HepG2 (cell line): ENCODE results near the gene AP4M1. TPM values are rescaled to one million over a fixed set of nuclear protein-coding genes. Genes with fewer than 3 reads are reported as not detected.

ENCODE experiments used
- ATAC-seq: fragments of 200-7000 bp; cut with Tn5 transposase; 3 replicates; pipeline ENCODE4 v1.9.1; 2020; ENCODE audit warnings: mild to moderate bottlenecking, moderate library complexity
- BruUV-seq: library from RNA; stranded (reverse); fragments of 400-500 nt; replicated peaks from 2 replicates; lab custom pipeline; 2021; lab: Mats Ljungman, UMichigan
- CTCF ChIA-PET: fragments of 300-600 bp; formaldehyde crosslinking; extraction: SDS; loops from one replicate; lab custom pipeline; 2021; ENCODE audit warnings: low total read pairs, inconsistent platforms, low intra/inter-chr PET ratio; lab: Yijun Ruan, JAX
- POLR2A ChIA-PET: fragments of 350-600 bp; sonication (Branson Sonifier 250); formaldehyde crosslinking; loops from one replicate; lab custom pipeline; 2020; ENCODE audit warnings: antibody characterized with exemption, inconsistent platforms; lab: Yijun Ruan, JAX
- DNase-seq: peaks from one replicate; pipeline ENCODE4 v3.0.0-alpha.2; 2015; ENCODE audit warnings: low spot score
- FAIRE-seq: peaks from 3 replicates; lab custom pipeline; 2011; peaks lifted over from hg19 to GRCh38; lab: Jason Lieb, UNC
- H2AFZ ChIP-seq: one replicate; pipeline ENCODE4 v1.6.1; 2011; ENCODE audit warnings: low read length, inconsistent platforms
- H3K27ac ChIP-seq: fragments of 300-600 bp; 3 replicates; pipeline ENCODE4 v1.8.0; 2011; ENCODE audit warnings: mixed run types, mild to moderate bottlenecking, mixed read lengths, low read length, inconsistent platforms; ENCODE audit not compliant: insufficient read depth; ENCODE audit errors: extremely low read length
- H3K27me3 ChIP-seq, 2 experiments: fragments of 200-600 bp in 1 of 2; 2 replicates in 1 of 2; 3 replicates in 1 of 2; pipeline versions ENCODE4 v1.6.0 to v1.8.0; 2011; ENCODE audit warnings: low read length in 2 of 2, mild to moderate bottlenecking in 2 of 2, moderate library complexity in 2 of 2, inconsistent platforms in 1 of 2; ENCODE audit not compliant: insufficient read depth in 2 of 2, control insufficient read depth in 1 of 2
- H3K36me3 ChIP-seq, 2 experiments: fragments of 200-600 bp in 1 of 2; replicated peaks in 1 of 2; 2 replicates in 1 of 2; 3 replicates in 1 of 2; pipeline versions ENCODE4 v1.5.1 to v1.8.0; 2011; ENCODE audit warnings: low read length in 2 of 2, inconsistent platforms in 1 of 2; ENCODE audit not compliant: insufficient read depth in 2 of 2, control insufficient read depth in 1 of 2
- H3K4me1 ChIP-seq: 2 replicates; pipeline ENCODE4 v1.5.1; 2012; ENCODE audit warnings: low read length, inconsistent platforms; ENCODE audit not compliant: insufficient read depth
- H3K4me2 ChIP-seq: 2 replicates; pipeline ENCODE4 v1.6.0; 2011; ENCODE audit warnings: low read depth, low read length, inconsistent platforms
- H3K4me3 ChIP-seq, 3 experiments: fragments of 200-600 bp in 1 of 3; sonication (generic), shearing (Covaris generic) in 1 of 3; replicated peaks in 1 of 3; 2 replicates each; pipeline ENCODE4 v1.5.1; 2011 to 2016; ENCODE audit warnings: low read length in 3 of 3, inconsistent platforms in 2 of 3, low read depth in 2 of 3, mild to moderate bottlenecking in 2 of 3, control low read depth in 1 of 3, mixed read lengths in 1 of 3; ENCODE audit not compliant: insufficient read depth in 1 of 3
- H3K79me2 ChIP-seq: one replicate; pipeline ENCODE4 v1.6.1; 2011; ENCODE audit warnings: low read length, inconsistent platforms; ENCODE audit not compliant: insufficient read depth
- H3K9ac ChIP-seq: 2 replicates; pipeline ENCODE4 v1.6.0; 2011; ENCODE audit warnings: mild to moderate bottlenecking, low read depth, low read length, inconsistent platforms; ENCODE audit not compliant: insufficient read depth
- H3K9me3 ChIP-seq: 2 replicates; pipeline ENCODE4 v1.5.1; 2012; ENCODE audit warnings: mild to moderate bottlenecking, low read length
- H4K20me1 ChIP-seq: 2 replicates; pipeline ENCODE4 v1.6.0; 2011; ENCODE audit warnings: inconsistent platforms, mild to moderate bottlenecking, low read length, moderate library complexity; ENCODE audit not compliant: insufficient read depth
- GATA4 ChIP-seq: sonication (generic); IDR thresholded peaks from 2 replicates; pipeline ENCODE4 v1.6.1; 2016; ENCODE audit warnings: antibody characterized with exemption, low read depth, borderline replicate concordance
- JUND ChIP-seq: sonication (generic); formaldehyde crosslinking; IDR thresholded peaks from 2 replicates; pipeline ENCODE4 v1.8.0; 2022; ENCODE audit warnings: mild to moderate bottlenecking, missing genetic modification reagents
- KDM3A ChIP-seq: IDR thresholded peaks from 2 replicates; pipeline ENCODE4 v1.6.1; 2018; ENCODE audit warnings: low read depth, missing compliant biosample characterization
- KMT2A ChIP-seq: sonication (generic); formaldehyde crosslinking; IDR thresholded peaks from 2 replicates; pipeline ENCODE4 v1.4.0; 2020; ENCODE audit warnings: missing genetic modification reagents
- NFRKB ChIP-seq: fragments of 450-650 bp; IDR thresholded peaks from 2 replicates; pipeline ENCODE4 v1.6.1; 2017
- PCBP2 ChIP-seq: fragments of 200-400 bp; formaldehyde crosslinking; optimal IDR thresholded peaks from 2 replicates; pipeline ENCODE3; 2018; ENCODE audit warnings: low read length, low read depth; ENCODE audit not compliant: poor library complexity, severe bottlenecking
- RORA ChIP-seq: sonication (generic); formaldehyde crosslinking; IDR thresholded peaks from 2 replicates; pipeline ENCODE4 v1.5.0; 2020; ENCODE audit warnings: mild to moderate bottlenecking, missing genetic modification reagents, moderate library complexity
- SETDB1 ChIP-seq: sonication (generic); formaldehyde crosslinking; IDR thresholded peaks from 2 replicates; pipeline ENCODE4 v1.5.1; 2020; ENCODE audit warnings: missing genetic modification reagents, mild to moderate bottlenecking, borderline replicate concordance
- YY1 ChIP-seq: IDR thresholded peaks from 2 replicates; pipeline ENCODE4 v1.6.1; 2011; ENCODE audit warnings: low read length, low read depth, moderate library complexity, mild to moderate bottlenecking; ENCODE audit not compliant: insufficient read depth, insufficient replicate concordance
- ZNF101 ChIP-seq: sonication (generic); formaldehyde crosslinking; IDR thresholded peaks from 2 replicates; pipeline ENCODE4 v1.4.0; 2020; ENCODE audit warnings: mild to moderate bottlenecking, low read depth, missing genetic modification reagents, borderline replicate concordance
- ZNF205 ChIP-seq: IDR thresholded peaks from 2 replicates; pipeline ENCODE4 v1.6.1; 2018; ENCODE audit warnings: missing biosample characterization, missing genetic modification reagents
- ZNF343 ChIP-seq: sonication (generic); formaldehyde crosslinking; IDR thresholded peaks from 2 replicates; pipeline ENCODE4 v1.4.0; 2020; ENCODE audit warnings: mild to moderate bottlenecking, missing genetic modification reagents
- ZNF367 ChIP-seq: sonication (generic); formaldehyde crosslinking; IDR thresholded peaks from 2 replicates; pipeline ENCODE4 v1.4.0; 2020; ENCODE audit warnings: missing genetic modification reagents, borderline replicate concordance
- ZNF629 ChIP-seq: sonication (generic); formaldehyde crosslinking; conservative IDR thresholded peaks from 2 replicates; pipeline ENCODE4 v1.5.0; 2020; ENCODE audit warnings: missing genetic modification reagents
- ZSCAN9 ChIP-seq: IDR thresholded peaks from 2 replicates; pipeline ENCODE4 v1.6.1; 2016; ENCODE audit warnings: borderline replicate concordance
- WGBS: methylation state at CpG from one replicate; pipeline ENCODE4 v1.1.6; 2017; ENCODE audit warnings: low lambda C conversion rate; 5-methylcytosine and 5-hydroxymethylcytosine counted together
- in situ Hi-C: cut with HindIII; loops from 2 replicates; pipeline ENCODE4 v1.10.0; 2017; ENCODE audit warnings: low pct_unique_long_range_greater_than_20kb; ENCODE audit not compliant: extremely low pct_ligation_motif_present
- intact Hi-C: fragments of 100-400 bp; cut with micrococcal nuclease; formaldehyde crosslinking; loops from one replicate; pipeline ENCODE4 v1.10.0; 2022; ENCODE audit not compliant: unreplicated experiment
- polyA plus RNA-seq, 8 experiments: library from polyadenylated mRNA; depleted of rRNA in 3 of 8; stranded (reverse) in 7 of 8; unstranded in 1 of 8; fragments of >200 nt; fragmentation: Illumina TruSeq in 4 of 8; extraction: Trizol in 4 of 8; gene quantifications; 2 replicates each; pipeline versions ENCODE4 v1.2.1 to v1.2.3, GENCODE V29; 2011 to 2016; ENCODE audit warnings: low read depth in 4 of 8, missing spikeins in 1 of 8, mixed read lengths in 1 of 8; ENCODE audit not compliant: insufficient read depth in 1 of 8
- total RNA-seq, 5 experiments: library from RNA; depleted of rRNA; stranded (reverse); fragments of >200 nt; fragmentation: Illumina TruSeq; extraction: Trizol; gene quantifications; 2 replicates each; pipeline ENCODE4 v1.2.3, GENCODE V29; 2016; ENCODE audit warnings: low read depth in 1 of 5
- TF ChIP-seq, protein P1 (sequence below): sonication (generic); formaldehyde crosslinking; IDR thresholded peaks from 2 replicates; pipeline ENCODE4 v1.8.0; 2022; ENCODE audit warnings: mild to moderate bottlenecking, missing genetic modification reagents; ENCODE audit not compliant: insufficient replicate concordance
- TF ChIP-seq, protein P2 (sequence below): sonication (generic); formaldehyde crosslinking; IDR thresholded peaks from 2 replicates; pipeline ENCODE4 v1.4.0; 2020; ENCODE audit warnings: missing genetic modification reagents

Gene AP4M1
- total and polyA plus RNA-seq, 2 of the 13 experiments (the other 11 are each of a cell fraction or from before 2014, with no cell fraction given), result 6.3 to 9.7 TPM

DNA sequence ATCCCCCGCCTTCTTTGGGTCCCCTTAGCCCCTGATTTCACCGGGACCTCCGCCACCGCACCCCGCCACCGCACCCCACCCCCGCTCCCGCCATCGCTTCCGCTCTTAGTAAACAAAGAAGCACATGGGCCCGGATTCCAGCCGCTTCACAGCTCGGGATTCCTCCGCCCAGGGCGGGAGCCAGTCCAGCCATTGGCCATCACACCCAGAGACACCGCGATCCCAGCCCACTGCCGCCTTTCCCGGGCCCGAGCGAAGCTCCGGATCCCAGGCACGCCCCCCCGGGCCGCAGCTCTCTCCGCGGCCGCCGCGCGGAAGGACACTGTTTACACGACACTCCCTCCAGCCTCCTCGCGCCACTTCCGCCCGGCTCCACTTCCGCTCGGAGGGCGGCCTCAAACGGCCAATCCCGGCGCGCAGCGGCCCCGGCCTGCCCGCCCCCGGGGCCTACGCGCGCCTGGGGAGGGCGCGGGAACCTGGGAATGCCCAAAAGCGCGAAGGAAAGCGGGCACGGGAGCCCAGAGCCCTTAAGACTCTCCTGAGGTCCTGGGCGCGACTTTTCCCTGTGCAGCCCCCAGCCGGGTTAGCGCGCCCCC, 925 bp upstream of the AP4M1 start:
- peak overlapping the region; percentile 92 for H3K9ac ChIP-seq
- H3K27ac ChIP-seq, result peak overlapping the region; percentile 95
- peaks cover 29 to 40% of the 10 kb centered on the region in 2 experiments for H3K36me3 ChIP-seq
- peaks cover 22% of the 10 kb centered on the region for H3K4me1 ChIP-seq
- under 1% methylated on average over 28 of the region's 61 CpGs for WGBS
- in situ Hi-C loops (no loop called here), intact Hi-C loops (loop anchor here (2.0 kb wide), 1 partner anchor 18 kb away; the partner anchor contains the start of genes CNPY4 and TAF6)
- no peaks in the 10 kb centered on the region for H3K27me3 ChIP-seq
- ChIA-PET POLR2A (interaction anchor here (0.7 to 3.5 kb wide), 20 partner anchors 9 to 344 kb away, joined by 3 to 48 read pairs (median 9); partner anchors contain the start of genes AZGP1, CNPY4, COPS6 and LAMTOR4), CTCF (no interaction called here)
- peaks cover 23% of the 10 kb centered on the region for H3K79me2 ChIP-seq
- no peak overlapping the region for H2AFZ ChIP-seq
- H3K4me2 ChIP-seq, result peak overlapping the region; percentile 85
- BruUV-seq, result TSS peak; percentile 1
- ATAC-seq (peak; percentile 87), FAIRE-seq (peak; percentile 43), DNase-seq (peak; percentile 89)
- no peaks in the 10 kb centered on the region for H3K9me3 ChIP-seq
- H4K20me1 ChIP-seq, result no peaks in the 10 kb centered on the region; the same call in 1 of the 2 replicates
- H3K4me3 ChIP-seq, result peak overlapping the region; percentile 85 to 99 (median 86)
- TF ChIP-seq GATA4 (no peak), PCBP2 (no peak), ZNF629 (no peak), JUND (CRISPR knock-in tag) (no peak), YY1 (peak; percentile 78), ZNF205 (CRISPR knock-in tag) (peak; percentile 86), SETDB1 (CRISPR knock-in tag) (no peak), KMT2A (CRISPR knock-in tag) (peak; percentile 64), ZSCAN9 (CRISPR knock-in tag) (peak; percentile 64; the same call in 1 of the 2 replicates), ZNF367 (CRISPR knock-in tag) (no peak), ZNF101 (CRISPR knock-in tag) (0 out of 2 replicates have a peak, but pooled peaks have one; percentile 66), KDM3A (CRISPR knock-in tag) (0 out of 2 replicates have a peak, but pooled peaks have one; percentile 49), RORA (CRISPR knock-in tag) (no peak), ZNF343 (CRISPR knock-in tag) (peak; percentile 71; the same call in 1 of the 2 replicates), NFRKB (no peak)
- TF ChIP-seq, protein P1, sequence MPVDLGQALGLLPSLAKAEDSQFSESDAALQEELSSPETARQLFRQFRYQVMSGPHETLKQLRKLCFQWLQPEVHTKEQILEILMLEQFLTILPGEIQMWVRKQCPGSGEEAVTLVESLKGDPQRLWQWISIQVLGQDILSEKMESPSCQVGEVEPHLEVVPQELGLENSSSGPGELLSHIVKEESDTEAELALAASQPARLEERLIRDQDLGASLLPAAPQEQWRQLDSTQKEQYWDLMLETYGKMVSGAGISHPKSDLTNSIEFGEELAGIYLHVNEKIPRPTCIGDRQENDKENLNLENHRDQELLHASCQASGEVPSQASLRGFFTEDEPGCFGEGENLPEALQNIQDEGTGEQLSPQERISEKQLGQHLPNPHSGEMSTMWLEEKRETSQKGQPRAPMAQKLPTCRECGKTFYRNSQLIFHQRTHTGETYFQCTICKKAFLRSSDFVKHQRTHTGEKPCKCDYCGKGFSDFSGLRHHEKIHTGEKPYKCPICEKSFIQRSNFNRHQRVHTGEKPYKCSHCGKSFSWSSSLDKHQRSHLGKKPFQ (CRISPR knock-in tag), result peak; percentile 69
- TF ChIP-seq, protein P2, sequence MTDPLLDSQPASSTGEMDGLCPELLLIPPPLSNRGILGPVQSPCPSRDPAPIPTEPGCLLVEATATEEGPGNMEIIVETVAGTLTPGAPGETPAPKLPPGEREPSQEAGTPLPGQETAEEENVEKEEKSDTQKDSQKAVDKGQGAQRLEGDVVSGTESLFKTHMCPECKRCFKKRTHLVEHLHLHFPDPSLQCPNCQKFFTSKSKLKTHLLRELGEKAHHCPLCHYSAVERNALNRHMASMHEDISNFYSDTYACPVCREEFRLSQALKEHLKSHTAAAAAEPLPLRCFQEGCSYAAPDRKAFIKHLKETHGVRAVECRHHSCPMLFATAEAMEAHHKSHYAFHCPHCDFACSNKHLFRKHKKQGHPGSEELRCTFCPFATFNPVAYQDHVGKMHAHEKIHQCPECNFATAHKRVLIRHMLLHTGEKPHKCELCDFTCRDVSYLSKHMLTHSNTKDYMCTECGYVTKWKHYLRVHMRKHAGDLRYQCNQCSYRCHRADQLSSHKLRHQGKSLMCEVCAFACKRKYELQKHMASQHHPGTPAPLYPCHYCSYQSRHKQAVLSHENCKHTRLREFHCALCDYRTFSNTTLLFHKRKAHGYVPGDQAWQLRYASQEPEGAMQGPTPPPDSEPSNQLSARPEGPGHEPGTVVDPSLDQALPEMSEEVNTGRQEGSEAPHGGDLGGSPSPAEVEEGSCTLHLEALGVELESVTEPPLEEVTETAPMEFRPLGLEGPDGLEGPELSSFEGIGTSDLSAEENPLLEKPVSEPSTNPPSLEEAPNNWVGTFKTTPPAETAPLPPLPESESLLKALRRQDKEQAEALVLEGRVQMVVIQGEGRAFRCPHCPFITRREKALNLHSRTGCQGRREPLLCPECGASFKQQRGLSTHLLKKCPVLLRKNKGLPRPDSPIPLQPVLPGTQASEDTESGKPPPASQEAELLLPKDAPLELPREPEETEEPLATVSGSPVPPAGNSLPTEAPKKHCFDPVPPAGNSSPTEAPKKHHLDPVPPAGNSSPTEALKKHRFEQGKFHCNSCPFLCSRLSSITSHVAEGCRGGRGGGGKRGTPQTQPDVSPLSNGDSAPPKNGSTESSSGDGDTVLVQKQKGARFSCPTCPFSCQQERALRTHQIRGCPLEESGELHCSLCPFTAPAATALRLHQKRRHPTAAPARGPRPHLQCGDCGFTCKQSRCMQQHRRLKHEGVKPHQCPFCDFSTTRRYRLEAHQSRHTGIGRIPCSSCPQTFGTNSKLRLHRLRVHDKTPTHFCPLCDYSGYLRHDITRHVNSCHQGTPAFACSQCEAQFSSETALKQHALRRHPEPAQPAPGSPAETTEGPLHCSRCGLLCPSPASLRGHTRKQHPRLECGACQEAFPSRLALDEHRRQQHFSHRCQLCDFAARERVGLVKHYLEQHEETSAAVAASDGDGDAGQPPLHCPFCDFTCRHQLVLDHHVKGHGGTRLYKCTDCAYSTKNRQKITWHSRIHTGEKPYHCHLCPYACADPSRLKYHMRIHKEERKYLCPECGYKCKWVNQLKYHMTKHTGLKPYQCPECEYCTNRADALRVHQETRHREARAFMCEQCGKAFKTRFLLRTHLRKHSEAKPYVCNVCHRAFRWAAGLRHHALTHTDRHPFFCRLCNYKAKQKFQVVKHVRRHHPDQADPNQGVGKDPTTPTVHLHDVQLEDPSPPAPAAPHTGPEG, result no peak
